ENCODE measurements around the gene TBCB.
"Not testable (repeated sequence)": the region's sequence is repeated elsewhere in the genome, so short reads cannot be mapped to it uniquely, and the experiment has no call there.

TBCB gene

GRCh38 chr19:36103040-36103626 lies 12.1 kb upstream of the TBCB start:
- DNase-seq = no peak

DNA sequence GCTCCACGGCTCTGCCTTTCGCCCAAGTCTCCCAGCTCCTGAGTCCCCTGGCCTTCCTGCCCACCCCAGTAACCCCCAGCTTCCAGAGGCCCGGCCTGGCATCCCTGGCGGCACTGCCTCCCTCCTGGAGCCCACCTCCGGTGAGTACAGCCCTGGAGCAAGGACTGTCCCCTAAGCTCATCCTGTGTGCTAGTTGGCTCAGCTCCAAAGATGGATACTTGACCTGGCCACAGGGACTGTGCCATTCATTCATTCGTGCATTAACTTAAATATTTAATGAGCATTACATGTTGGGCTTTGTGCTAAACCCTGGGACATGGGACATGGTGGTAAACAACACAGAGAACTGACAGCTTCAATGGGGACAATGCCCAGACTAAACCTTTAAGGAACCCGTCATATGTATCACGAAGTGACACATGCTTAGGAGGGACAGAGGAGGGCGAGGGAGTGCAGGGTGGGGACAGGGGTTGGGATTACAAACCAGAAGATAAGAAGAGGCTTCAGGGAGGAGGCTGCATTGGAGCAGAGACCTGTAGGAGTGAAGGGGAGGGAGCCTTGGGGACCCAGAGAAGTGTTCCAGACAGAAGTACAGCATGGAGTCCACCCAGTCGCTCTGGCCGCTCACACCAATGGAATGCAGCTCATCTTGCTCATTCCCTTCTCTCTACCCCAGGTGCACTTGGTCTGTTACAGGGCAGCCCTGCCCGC lies 11.3 kb upstream of the TBCB start:
- DNase-seq = no peak

DNA sequence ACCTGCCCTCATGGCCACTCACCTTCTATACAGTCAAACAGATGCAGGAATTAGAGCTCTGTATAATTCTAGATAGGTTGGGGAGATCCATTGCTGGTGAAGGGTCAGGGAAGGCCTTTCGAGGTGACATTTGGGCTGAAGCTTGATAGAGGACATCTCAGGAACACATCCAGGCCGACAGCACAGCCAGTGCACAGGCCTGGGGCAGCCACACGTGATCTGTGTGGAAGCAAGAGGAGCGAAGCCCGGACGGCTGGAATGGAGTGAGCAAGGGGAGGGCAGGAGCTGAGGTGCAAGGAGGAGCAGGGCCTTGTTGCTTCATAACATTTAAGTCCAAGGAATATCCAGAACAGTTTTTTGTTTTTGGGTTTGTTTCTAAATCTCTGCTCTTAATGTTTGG lies 8.8 kb upstream of the TBCB start:
- DNase-seq = no peak

DNA sequence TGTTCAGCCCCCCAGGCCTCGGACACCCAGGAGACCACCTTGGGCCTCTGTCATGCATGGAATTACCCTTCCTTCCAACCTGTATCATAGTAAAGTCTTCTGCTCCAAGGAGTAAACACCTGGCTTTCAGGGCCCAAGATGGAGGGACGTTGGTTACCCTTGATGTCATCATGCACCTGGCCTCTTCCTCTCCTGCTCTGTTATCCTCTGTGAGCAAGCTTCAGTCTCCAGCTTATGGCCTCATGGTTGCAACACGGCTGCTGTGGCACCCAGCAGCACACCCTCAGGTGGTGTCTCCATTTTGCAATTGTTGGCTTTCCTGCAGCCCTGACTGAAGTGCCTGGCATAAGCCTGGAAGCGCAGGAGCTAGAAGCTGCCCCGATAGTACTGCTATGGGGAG lies 8.3 kb upstream of the TBCB start:
- DNase-seq = no peak

DNA sequence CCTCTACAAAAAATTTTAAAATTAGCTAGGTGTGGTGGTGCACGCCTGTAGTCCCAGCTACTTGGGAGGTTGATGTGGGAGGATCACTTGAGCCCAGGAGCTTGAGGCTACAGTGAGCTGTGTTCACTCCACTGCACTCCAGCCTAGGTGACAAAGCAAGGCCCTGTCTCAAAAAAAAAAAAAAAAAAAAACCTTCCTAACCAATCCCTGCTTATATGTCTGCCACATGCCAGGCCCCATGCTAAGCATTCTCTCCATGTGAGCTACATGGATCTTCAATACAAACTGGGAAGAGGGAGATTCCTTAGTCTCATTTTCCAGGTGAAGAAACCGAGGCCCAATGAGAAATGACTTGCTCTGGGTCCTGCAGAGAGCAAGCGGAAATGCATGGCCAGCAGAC lies 6.6 kb upstream of the TBCB start:
- no peak for DNase-seq

GRCh38 chr19:36110487-36111199 lies 4.6 kb upstream of the TBCB start, which contains the start of gene OVOL3:
Gene OVOL3, plus strand, starts transcription at chr19:36111143. Its CDS starts 60 bp downstream, at chr19:36111203.
- DNase-seq = no peak

DNA sequence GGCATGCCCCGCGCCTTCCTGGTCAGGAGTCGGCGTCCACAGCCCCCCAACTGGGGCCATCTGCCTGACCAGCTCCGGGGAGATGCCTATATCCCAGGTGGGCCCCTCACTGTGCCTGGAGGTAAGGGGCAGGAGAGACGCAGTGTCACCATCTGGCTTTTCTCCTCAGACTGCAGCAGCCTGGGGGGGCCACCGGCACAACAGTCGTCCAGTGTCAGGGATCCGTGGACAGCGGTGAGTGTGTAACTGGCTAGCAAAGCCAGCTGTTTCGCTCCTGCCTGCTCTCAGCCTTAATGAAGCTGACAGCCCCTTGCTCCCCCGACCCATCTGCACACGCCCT lies 4.1 kb upstream of the TBCB start:
- no peak for DNase-seq

- no peak for DNase-seq
Observed at GRCh38 chr19:36112678-36113077, 2.6 kb upstream of the TBCB start.

- DNase-seq = no peak
Observed at GRCh38 chr19:36113425-36113824, 1.8 kb upstream of the TBCB start.

GRCh38 chr19:36113894-36114720 lies 1.2 kb upstream of the TBCB start:
- DNase-seq = peak in 1 of 5 experiments; percentile 41

DNA sequence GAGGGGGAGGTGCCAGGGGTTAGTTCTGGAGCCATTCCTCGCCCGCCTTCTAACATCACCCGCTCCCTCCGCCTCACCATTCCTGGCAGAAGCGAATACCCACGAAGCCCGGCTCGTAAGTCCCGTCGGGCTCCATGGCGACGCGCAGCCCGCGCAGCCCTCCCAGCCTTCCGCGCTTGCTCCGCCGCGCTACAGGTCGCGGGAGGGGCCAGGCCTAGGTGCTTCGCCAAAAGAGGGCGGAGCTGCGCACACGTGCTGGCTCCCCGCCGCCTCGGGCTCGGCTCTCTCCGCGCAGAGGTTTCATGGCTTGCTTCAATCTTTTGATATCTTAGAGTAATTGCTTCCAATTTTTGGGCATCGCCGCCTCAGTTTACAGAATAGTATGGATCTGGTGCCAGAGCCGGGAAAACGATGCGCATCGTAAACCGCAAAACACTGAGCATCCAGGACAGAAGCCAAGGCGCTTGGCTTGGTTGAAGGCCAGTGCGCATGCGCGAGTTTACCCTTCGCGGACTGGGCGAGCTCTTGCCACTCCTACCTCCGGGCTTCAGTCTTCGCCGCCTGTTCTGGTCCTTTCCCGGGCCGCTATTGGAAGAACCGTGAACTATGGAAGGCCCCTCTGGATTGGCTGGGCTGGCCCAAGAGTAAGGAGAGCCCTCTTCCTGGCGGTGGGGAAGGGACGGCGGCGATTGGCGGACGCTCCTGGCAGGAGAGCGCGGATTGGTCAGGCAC lies 381 bp upstream of the TBCB start, which contains the start of gene POLR2I:
Gene POLR2I, minus strand, starts transcription at position 155 of the 732 bp plus-strand sequence. Its CDS starts 19 bp downstream, at position 136.
- DNase-seq = peak; percentile 90 to 100 (median 99)

- no peak for DNase-seq
Observed at GRCh38 chr19:36116344-36116637, 1.0 kb downstream of the TBCB start.

- DNase-seq = no peak
Observed at GRCh38 chr19:36120092-36120983, 5.1 kb downstream of the TBCB start.

DNA sequence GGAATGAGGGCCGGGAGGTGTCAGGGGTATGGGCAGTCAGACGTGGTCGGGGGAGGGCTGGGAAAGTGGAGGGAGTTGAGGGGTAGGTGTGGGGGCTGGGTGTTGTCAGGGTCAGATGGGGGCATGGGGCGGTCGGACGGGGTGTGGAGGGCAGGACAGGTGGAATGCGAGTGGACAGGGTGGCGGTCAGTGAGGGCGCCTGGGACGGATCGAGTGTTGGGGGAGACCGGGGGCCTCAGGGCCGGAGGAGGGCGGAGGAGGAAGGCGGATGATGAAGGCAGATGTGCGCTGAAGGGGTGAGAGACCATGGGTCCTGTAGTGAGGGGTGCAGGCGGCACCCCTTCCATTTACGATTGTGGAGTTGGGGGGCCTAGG lies 5.7 kb downstream of the TBCB start:
- DNase-seq = no peak

DNA sequence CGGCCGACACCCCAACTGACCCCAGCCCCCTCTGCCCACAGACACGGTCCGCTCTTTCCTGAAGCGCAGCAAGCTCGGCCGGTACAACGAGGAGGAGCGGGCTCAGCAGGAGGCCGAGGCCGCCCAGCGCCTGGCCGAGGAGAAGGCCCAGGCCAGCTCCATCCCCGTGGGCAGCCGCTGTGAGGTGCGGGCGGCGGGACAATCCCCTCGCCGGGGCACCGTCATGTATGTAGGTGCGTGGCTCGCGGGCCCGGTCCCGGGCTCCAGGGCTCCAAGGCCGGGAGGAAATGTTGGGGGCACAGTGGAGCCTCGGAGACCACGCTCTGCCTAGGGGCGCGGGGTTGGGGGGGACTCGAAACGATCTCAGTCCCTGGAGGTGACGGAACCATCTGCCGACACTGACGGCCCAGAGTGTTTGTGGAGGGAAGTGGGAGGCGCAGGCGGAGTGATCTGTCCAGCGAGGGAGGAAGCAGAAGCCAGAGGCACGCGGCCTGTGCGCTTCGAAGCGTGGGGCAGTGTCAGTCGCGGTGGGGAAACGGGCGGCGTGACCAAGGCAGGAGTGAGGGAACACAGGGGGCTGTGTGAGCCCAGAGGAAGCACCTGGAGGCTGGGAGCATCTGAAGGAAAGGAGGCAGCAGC lies 6.3 kb downstream of the TBCB start:
- no peak for DNase-seq

- no peak for DNase-seq
Observed at GRCh38 chr19:36125557-36125956, 10.3 kb downstream of the TBCB start.

GRCh38 chr19:36128392-36128736 lies 13.1 kb downstream of the TBCB start:
- DNase-seq = no peak

- peak in 1 of 5 experiments; percentile 13 for DNase-seq
Observed at GRCh38 chr19:36131221-36131620, 16.0 kb downstream of the TBCB start.

DNA sequence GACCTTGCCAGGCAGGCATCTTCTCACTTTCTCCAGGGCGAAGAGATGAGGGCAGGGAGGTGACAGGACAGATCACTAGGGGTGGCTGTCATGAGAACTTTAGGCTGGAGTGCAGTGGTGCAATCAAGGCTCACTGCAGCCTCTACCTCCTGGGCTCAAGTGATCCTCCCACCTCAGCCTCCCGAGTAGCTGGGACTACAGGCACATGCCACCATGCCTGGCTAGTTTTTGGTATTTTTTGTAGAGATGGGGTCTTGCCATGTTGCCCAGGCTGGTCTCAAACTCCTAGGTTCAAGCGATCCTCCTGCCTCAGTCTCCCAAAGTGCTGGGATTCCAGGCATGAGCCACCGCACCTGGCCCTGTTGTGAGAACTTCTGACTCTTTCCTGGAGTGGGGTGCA lies 19.6 kb downstream of the TBCB start:
- DNase-seq = not testable (repeated sequence)

GRCh38 chr19:36136964-36137686 lies 21.9 kb downstream of the TBCB start:
- peak in 1 of 5 experiments; percentile 14 for DNase-seq

Measured in T-helper 2 cell (primary cell).